Suppressor macrophage (primary cell): ENCODE measurements around the gene RET.

Experiments used
- DNase-seq, 4 experiments: peaks; one replicate each; pipeline ENCODE4 v3.0.0-alpha.2; 2020 to 2022
- total RNA-seq, 17 experiments: gene quantifications; one replicate each; lab custom pipeline; 2026; ENCODE audit warnings: mixed read lengths in 6 of 17, inconsistent platforms in 3 of 17; lab: John Stamatoyannopoulos, UW

Gene RET
- total RNA-seq: 0.73 to 6.2 (median 2.5) reads per million in 17 experiments

DNA sequence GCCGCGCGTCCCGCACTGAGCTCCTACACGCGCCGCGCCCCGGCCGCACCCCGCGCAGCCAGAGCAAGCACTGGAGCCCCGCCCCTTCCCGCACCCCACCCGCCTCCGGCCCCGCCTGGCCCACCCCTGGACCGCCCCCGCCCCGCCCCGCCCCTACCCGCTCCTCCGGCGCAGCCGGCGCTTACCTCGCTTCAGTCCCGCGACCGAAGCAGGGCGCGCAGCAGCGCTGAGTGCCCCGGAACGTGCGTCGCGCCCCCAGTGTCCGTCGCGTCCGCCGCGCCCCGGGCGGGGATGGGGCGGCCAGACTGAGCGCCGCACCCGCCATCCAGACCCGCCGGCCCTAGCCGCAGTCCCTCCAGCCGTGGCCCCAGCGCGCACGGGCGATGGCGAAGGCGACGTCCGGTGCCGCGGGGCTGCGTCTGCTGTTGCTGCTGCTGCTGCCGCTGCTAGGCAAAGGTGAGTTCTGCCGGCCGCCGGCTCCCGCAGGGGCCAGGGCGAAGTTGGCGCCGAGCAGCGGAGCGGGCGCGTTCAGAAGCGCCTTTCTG is at the start of gene RET:
RET (plus strand) TSS at position 194 of the 545 bp plus-strand sequence; CDS start at position 384, 190 bp downstream.
- peak in 2 of 4 experiments; percentile 31 to 44 for DNase-seq

DNA sequence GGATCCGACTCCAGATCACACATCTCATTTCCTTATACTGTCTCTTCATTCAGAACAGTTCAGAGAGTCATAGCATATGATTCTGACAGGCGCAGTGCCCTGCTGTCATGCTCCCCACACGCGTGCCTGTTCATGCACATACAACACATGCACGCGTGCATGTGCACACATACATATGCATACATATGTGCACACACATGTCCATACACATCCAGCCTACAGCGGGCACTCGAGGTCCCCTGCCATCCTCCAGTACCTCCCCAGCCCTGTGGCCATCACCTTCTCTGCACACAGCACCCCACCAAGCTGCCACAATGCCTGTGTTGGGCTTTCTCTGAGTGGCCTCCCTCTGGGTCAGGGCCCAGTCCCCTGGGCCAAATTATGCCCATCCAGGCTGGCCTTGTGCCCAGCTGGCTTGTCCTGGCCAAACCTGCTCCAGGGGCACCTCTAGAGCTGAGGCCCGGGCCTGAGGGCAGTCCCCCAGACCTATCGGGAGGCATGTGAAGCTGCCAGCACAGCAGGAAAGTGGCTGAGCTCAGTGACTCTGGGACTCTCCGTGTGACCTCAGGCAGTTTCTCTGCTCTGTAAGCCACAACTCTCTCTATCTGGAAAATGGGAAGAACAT is 49.4 kb upstream of the RET start:
- DNase-seq: no peak

GRCh38 chr10:43028143-43028542 is 48.7 kb upstream of the RET start:
- DNase-seq: no peak

- DNase-seq: no peak
Measured at GRCh38 chr10:43029043-43029442, 47.8 kb upstream of the RET start.

GRCh38 chr10:43032613-43033012 is 44.3 kb upstream of the RET start:
- DNase-seq: no peak

DNA sequence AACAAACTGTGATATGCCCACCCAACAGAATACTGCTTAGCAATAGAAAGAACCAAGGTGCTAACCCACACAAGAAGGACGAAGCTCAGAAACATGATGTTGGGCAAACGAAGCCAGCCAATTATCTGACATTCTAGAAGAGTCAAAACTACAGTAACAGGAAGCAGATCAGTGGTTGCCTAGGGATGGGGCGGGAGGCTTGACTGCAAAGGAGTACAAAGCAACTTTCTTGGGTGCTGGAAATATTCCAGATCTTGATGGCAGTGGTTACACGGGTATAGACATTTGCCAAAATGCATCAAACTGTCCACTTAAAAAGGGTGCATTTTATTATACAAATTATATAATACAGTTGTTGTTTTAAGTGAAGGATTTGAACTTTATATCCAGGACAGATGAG is 41.1 kb upstream of the RET start:
- DNase-seq: peak; percentile 7 to 35 (median 17)

DNA sequence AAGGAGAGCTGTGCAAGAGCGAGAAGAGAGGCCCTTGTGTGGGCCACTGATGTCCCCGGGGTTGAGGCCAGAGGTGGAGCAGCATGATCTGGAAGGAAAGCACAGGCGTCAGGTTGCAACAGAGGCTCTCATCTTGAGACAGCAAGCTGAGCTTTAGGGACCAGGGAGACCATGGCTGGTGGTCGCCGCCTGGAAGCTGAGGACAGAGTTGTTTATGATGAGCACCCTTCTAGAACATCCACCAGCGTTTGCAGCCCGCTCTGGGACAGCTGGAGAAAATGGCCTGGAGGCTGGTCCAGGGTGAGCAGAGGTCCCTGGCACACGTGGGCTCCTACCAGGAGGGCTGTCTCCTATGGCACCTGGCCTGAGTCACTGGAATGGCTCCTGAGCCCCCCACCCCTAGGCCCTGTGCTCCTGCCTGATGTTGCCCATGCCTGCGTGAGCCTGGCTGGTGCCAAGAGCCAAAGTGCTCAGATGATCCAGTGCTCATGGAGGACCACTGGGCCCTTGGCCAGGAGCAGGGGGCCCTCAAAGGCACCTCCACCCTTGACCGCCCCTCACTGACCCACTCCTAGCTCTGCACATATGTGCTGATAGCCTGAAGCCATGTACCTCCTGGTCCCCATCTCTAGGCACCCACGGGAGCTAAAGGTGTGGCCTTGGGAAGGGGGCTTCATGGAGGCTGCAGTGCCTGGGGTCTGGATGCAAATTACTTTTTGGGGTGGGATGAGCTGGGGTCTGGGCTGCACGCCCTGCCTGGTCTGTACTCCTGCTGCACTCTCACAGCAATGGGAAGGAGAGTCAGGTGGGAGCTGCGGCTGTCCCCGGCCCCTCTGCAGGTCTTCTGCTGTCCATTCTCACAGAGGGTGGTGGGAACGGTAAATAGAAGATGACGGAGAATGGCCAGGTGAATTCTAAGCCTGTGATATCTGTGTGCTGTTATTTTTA is 40.1 kb upstream of the RET start:
- peak; percentile 44 to 80 (median 68) for DNase-seq

DNA sequence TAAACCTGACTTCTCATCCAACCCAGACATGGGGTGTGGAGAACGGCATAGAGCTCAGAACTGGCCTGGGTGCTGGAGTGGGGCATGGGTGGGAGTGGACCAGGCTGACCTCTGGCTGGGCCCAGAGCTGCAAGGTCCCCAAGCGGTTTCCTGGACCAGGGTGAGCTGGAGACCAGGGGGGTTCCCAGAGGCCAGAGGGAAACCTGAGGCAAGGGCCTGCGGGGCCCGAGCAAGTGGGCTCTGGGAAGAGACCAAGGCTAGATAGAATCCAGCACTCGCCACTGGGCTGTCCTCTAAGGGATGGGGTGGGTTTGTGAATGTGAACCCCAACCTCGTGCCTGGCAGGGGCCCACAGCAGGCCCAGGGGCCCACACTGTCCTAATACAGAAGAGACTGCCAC is 39.4 kb upstream of the RET start:
- no peak for DNase-seq

DNA sequence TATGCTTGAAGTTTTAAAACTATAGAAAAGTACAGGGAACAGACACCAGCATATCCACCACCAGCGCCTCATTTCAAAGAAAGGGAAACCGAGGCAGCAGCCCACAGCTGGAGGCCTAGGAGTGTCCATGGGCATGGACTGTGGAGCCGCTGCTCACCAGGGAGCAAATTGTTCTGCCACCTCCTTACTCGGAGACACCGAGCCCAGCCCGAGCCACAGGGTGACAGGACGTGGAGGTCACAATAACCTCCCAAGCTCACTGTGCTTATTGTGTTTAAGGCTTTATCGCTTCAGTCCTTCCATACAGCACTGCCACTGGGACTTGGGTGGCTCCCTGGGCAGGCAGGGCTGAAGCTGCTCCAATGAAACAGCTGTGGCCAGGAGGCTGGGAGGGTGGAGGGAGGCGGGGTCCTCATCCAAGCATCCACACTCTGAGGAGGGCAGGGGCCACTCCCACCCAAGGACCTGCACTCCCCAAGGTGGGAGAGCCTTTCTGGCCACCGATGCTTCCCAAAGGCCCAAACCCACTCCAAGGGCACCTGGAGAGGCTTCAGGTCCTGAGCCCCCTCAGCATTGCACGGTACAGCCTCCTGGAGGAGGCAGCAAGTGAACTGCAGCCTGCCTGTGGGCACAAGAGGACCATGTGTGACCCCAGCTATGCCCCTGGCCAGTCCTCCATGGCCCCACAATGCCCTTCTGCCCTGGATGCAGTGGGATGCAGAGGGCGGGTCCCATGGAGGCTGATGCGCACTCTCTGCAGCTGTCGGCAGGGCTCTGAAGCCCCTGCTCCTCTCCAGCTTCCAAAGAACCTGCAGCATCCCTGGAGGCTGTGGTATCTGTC is 38.7 kb upstream of the RET start:
- no peak for DNase-seq

- DNase-seq: no peak
Measured at GRCh38 chr10:43038783-43039623, 37.9 kb upstream of the RET start.

GRCh38 chr10:43039624-43040481 is 37.0 kb upstream of the RET start:
- DNase-seq: no peak

GRCh38 chr10:43040482-43041256 is 36.2 kb upstream of the RET start:
- no peak for DNase-seq

DNA sequence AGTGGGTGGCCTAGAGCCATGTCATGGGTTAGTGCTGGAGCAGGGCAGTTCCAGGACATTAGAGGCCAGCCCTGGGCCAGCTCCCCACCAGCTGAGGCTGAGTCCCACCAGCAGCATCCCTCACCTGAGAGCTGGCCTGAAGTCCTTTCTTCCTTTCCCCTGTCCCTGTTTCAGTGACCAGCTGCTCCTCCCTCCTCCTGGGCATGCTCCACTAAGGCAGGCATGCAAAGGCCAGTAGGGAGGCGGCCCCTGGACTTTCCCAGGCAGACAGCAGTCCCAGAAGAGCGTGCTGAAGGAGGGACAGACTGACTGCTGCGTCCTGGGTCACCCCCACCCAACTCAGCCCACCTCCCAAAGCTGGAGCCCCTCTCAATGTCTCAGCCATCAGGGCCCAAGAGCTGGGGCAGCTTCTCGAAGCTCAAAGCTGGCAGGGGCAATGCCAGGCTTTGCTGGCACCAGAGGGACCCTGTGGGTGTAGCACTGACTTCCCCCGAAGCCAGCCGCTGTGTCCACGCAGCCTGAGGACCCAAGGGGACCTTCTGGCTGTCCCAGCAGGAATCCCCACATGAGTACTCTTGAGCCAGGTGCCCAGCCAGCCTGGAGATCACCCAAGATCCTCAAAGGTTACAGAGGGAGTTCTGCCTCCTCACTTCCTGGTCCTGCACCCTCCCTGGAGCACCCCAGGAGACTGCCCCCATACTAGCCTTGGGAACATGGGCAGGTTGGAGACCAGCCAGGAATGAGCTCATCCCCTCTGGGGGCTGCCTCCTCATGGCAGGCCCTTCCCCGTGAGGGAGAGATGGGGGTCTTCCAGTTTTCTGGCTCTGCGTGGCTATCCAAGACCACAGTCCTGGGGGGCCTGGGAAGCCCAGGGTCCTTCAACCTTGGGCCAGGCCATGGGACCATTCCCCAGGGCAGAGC is 35.2 kb upstream of the RET start:
- DNase-seq: no peak

GRCh38 chr10:43042503-43043341 is 34.1 kb upstream of the RET start:
- DNase-seq: peak in 3 of 4 experiments; percentile 16 to 52 (median 40)

GRCh38 chr10:43043342-43043772 is 33.5 kb upstream of the RET start:
- no peak for DNase-seq

DNA sequence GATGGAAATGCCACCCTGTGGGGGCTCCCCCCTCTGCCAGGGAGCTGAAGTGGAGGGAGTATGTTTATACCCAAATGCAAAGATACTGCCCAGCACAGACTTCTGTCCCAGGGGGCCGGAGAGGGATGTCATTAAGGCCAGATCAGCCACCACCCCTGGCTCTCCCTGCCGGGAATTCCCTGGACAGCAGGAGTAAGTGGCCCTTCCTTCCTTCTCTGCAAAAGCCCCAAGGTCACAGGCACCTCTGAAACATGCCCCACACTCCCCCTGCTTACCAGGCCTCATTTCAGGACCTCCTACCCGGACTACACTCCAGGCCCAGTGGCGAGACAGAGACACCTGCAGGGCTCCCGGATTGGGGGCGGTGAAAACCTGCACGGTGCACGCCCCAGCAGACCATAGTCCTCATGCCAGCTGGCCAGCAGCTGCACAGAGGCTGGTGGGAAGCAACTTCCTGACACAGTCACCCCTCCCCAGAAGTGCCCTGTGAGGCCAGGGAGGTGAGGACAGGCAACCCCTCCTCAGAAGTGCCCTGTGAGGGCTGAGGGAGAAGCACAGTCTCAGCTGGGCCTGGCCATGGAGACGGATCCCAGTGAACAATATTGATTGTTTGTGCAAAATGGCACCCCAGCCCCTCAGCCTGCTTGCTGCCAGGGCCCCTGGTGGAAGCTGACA is 33.0 kb upstream of the RET start:
- DNase-seq: no peak

DNA sequence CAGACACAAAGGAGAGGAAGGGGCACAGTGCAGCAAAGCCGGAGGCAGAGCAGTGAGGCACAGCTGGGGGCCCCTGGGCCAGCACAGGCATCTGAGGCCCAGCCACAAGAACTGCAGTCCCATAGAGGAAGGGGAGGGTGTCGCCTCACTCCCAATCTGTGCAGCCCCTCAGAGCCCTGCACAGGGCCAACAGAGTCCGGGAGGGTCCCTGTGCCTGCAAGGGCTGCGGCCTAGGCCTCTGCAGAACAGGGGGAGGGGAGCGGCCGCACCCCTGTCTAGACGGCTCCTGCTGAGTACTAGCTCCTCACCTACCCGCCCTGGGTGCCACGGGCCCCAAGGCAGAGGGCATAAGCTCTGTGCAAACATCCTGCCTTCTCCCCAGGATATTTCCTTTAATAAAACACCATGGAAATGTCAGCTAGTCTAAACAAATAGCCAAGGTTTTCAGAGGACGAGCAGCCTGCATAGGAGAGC is 32.4 kb upstream of the RET start:
- DNase-seq: no peak
